ENCODE results near the gene RBM26.

DNA sequence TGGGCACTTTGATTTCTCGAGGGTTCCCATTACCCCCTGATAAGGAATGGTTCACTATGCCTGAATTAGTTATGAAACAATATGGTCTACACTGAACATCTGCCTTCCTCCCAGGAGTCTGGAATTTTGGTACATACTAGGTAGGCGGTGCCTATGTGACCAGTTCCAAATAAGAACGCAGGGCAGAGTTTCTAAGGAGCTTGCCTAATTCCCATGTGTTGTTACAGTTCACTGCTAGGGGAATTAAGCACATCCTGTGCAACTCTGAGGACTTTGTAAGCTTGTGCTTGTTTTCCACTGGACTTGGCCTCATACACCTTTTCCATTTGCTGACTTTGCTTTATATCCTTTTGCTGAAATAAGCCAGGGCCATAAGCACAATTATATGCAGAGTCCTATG is 29.2 kb downstream of the RBM26 start:
- TF ChIP-seq GATA2 (IDR thresholded peaks at IDR 0.05; ENCODE audit: low read depth, low read length), result no peak
- TF ChIP-seq GATA3 (IDR thresholded peaks at IDR 0.05; ENCODE audit: low read depth, low read length), result no peak
